ENCODE data around the gene COL20A1. TPM values are rescaled to one million over a fixed set of nuclear protein-coding genes. Genes with fewer than 3 reads are reported as not detected.

The COL20A1 gene
- total and polyA plus RNA-seq, 2 of the 13 experiments (the other 11 are each of a cell fraction or from before 2014, with no cell fraction given), result not detected

GRCh38 chr20:63287697-63288580 is 5.0 kb upstream of the COL20A1 start (continued):
- TF ChIP-seq, protein P1, sequence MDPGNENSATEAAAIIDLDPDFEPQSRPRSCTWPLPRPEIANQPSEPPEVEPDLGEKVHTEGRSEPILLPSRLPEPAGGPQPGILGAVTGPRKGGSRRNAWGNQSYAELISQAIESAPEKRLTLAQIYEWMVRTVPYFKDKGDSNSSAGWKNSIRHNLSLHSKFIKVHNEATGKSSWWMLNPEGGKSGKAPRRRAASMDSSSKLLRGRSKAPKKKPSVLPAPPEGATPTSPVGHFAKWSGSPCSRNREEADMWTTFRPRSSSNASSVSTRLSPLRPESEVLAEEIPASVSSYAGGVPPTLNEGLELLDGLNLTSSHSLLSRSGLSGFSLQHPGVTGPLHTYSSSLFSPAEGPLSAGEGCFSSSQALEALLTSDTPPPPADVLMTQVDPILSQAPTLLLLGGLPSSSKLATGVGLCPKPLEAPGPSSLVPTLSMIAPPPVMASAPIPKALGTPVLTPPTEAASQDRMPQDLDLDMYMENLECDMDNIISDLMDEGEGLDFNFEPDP (CRISPR knock-in tag; conservative IDR thresholded peaks at IDR 0.05), result 0 out of 2 replicates have a peak, but pooled peaks have one; percentile 80
- no peak for TF ChIP-seq ZSCAN9 (CRISPR knock-in tag; IDR thresholded peaks at IDR 0.05; ENCODE audit: borderline replicate concordance)
- no peak for TF ChIP-seq RXRB (CRISPR knock-in tag; IDR thresholded peaks at IDR 0.05; ENCODE audit: borderline replicate concordance)
- no peak for TF ChIP-seq PLSCR1 (CRISPR knock-in tag; IDR thresholded peaks at IDR 0.05; ENCODE audit: borderline replicate concordance)
- no peak for TF ChIP-seq ZNF350 (CRISPR knock-in tag; IDR thresholded peaks at IDR 0.05; ENCODE audit: borderline replicate concordance, low read depth)
- TF ChIP-seq ZBTB25 (CRISPR knock-in tag; IDR thresholded peaks at IDR 0.05), result no peak
- TF ChIP-seq ETS1 (CRISPR knock-in tag; IDR thresholded peaks at IDR 0.05), result no peak
- TF ChIP-seq ZNF850 (CRISPR knock-in tag; conservative IDR thresholded peaks at IDR 0.05), result no peak
- no peak for TF ChIP-seq ZNF891 (CRISPR knock-in tag; IDR thresholded peaks at IDR 0.05)
- no peak for TF ChIP-seq GPBP1L1 (CRISPR knock-in tag; IDR thresholded peaks at IDR 0.05)
- TF ChIP-seq ZMYM2 (CRISPR knock-in tag; IDR thresholded peaks at IDR 0.05), result no peak
- TF ChIP-seq, protein P2, sequence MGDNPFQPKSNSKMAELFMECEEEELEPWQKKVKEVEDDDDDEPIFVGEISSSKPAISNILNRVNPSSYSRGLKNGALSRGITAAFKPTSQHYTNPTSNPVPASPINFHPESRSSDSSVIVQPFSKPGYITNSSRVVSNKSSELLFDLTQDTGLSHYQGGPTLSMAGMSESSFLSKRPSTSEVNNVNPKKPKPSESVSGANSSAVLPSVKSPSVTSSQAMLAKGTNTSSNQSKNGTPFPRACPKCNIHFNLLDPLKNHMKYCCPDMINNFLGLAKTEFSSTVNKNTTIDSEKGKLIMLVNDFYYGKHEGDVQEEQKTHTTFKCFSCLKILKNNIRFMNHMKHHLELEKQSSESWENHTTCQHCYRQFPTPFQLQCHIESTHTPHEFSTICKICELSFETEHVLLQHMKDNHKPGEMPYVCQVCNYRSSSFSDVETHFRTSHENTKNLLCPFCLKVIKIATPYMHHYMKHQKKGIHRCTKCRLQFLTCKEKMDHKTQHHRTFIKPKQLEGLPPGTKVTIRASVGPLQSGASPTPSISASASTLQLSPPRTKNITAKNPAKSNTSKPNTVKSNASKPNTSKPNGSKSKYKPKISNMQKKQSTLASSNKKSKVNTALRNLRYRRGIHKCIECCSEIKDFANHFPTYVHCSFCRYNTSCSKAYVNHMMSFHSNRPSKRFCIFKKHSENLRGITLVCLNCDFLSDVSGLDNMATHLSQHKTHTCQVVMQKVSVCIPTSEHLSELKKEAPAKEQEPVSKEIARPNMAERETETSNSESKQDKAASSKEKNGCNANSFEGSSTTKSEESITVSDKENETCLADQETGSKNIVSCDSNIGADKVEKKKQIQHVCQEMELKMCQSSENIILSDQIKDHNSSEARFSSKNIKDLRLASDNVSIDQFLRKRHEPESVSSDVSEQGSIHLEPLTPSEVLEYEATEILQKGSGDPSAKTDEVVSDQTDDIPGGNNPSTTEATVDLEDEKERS (CRISPR knock-in tag; IDR thresholded peaks at IDR 0.05), result no peak
- no peak for TF ChIP-seq ZNF776 (CRISPR knock-in tag; IDR thresholded peaks at IDR 0.05)
- TF ChIP-seq RBM22 (optimal IDR thresholded peaks at IDR 0.05; ENCODE audit: low read length), result peak; percentile 27
- TF ChIP-seq, protein P3, sequence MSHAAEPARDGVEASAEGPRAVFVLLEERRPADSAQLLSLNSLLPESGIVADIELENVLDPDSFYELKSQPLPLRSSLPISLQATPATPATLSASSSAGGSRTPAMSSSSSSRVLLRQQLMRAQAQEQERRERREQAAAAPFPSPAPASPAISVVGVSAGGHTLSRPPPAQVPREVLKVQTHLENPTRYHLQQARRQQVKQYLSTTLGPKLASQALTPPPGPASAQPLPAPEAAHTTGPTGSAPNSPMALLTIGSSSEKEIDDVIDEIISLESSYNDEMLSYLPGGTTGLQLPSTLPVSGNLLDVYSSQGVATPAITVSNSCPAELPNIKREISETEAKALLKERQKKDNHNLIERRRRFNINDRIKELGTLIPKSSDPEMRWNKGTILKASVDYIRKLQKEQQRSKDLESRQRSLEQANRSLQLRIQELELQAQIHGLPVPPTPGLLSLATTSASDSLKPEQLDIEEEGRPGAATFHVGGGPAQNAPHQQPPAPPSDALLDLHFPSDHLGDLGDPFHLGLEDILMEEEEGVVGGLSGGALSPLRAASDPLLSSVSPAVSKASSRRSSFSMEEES (CRISPR knock-in tag; IDR thresholded peaks at IDR 0.05), result no peak
- TF ChIP-seq HCFC1 (IDR thresholded peaks at IDR 0.05; ENCODE audit: low read depth, low read length), result no peak
- no peak for TF ChIP-seq HOXA7 (CRISPR knock-in tag; IDR thresholded peaks at IDR 0.05)
- TF ChIP-seq POLR2AphosphoS2 (IDR thresholded peaks at IDR 0.05; ENCODE audit: low read depth, low read length), result 0 out of 2 replicates have a peak, but pooled peaks have one; percentile 24
